GM10266 (cell line): ENCODE measurements around the gene MYO15A.

Experiments used
- DNase-seq: peaks from one replicate; pipeline ENCODE4 v3.0.0; 2012; ENCODE audit errors: extremely low spot score
- TF ChIP-seq, protein P1 (sequence below): IDR thresholded peaks from 2 replicates; pipeline ENCODE4 v1.5.1; 2012; ENCODE audit warnings: mild to moderate bottlenecking, low read depth; ENCODE audit not compliant: control insufficient read depth, insufficient read depth; ENCODE audit errors: missing control alignments

The MYO15A gene

DNA sequence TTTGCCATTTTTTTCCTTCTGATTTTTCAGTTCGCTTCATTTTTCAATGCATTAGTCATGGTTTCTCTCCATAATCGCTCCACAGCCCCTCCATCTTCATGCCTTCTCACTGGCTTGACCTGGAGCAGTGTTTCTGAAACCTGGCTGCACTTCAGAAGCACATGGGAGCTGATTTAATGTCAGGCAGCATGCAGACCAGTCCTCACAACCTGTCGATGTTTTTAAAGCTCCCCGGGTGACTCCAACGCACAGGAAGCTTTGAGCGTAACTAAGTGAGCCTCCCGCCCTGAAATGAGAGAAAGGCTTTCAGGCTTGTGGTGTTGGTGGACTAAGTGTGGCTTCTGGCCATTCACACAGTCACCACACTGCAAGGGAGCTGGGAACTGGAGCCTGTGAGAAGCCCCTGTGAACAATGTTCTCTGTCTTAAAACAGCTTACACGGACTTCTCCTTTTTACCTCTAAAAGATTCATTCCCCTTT is 37.7 kb upstream of the MYO15A start:
- TF ChIP-seq, protein P1, sequence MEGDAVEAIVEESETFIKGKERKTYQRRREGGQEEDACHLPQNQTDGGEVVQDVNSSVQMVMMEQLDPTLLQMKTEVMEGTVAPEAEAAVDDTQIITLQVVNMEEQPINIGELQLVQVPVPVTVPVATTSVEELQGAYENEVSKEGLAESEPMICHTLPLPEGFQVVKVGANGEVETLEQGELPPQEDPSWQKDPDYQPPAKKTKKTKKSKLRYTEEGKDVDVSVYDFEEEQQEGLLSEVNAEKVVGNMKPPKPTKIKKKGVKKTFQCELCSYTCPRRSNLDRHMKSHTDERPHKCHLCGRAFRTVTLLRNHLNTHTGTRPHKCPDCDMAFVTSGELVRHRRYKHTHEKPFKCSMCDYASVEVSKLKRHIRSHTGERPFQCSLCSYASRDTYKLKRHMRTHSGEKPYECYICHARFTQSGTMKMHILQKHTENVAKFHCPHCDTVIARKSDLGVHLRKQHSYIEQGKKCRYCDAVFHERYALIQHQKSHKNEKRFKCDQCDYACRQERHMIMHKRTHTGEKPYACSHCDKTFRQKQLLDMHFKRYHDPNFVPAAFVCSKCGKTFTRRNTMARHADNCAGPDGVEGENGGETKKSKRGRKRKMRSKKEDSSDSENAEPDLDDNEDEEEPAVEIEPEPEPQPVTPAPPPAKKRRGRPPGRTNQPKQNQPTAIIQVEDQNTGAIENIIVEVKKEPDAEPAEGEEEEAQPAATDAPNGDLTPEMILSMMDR = no peak
- DNase-seq = peak; percentile 39

DNA sequence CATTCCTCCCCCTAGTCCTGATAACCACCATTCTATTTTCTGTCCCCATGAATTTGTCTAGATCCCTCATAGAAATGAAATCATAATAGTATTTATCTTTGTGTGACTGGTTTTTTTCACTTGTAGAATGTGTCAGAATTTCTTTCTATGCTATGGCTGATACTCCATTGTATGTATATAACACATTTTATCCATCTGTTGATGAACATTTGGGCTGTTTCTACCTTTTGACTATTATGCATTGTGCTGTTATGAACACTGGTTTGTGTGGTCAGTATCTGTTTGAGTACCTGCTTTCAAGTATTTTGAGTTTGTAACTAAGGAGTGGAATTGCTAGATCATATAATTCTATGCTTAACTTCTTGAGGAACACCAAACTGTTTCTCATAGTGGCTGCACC is 36.8 kb upstream of the MYO15A start:
- no peak for DNase-seq
- TF ChIP-seq, protein P1 = no peak

DNA sequence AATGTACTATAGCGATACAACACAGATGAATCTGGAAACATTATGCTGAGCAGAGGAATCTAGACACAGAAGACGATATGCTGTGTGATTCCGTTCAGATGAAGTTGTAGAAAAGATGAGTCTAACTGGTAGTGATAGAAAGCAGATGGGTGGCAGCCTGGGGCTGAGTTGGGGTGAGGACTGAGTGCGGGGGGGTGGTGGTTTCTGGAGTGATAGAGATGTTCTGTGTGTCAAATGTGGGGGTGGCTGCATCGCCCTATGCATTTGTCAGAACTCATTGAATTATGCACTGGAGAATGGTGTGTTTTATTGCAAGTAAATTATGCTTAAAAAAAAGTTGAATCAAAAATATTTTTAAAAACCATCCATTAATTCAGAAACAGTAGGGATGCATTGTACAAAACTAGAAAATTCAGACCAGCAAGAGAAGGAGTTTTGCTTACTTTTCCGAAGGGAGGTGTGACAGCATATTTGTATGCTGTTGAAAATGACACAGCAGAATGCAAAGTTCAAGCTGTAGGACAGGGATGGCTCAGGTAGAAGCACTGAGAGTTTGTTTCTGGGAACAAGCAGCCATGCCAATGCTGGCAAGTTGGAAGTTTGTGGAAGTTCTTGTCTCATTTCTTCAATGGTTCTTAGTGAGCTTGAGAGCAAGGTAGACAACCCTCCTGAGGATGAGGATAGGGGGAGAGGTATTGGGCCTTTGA is 33.8 kb upstream of the MYO15A start:
- TF ChIP-seq, protein P1 = no peak
- DNase-seq = no peak

DNA sequence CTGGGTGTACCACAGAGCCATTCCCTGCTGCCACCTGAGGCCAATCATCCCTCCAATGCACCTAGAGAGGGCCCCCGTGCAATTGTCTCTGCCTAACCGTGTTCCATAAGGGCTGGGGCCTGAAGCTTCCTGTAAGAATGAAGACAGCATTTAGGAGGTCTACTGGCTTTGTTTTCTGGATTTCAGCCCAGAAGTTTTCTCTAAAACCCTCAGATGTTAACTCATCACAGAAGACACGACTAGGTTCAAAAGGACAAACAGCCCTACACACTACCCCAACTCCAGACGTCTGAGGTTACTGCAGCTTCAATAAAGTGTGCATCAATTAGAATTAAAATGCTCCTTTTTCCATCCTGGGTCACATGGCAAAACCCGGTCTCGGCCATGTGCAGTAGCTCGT is 31.6 kb upstream of the MYO15A start:
- TF ChIP-seq, protein P1 = no peak
- no peak for DNase-seq

DNA sequence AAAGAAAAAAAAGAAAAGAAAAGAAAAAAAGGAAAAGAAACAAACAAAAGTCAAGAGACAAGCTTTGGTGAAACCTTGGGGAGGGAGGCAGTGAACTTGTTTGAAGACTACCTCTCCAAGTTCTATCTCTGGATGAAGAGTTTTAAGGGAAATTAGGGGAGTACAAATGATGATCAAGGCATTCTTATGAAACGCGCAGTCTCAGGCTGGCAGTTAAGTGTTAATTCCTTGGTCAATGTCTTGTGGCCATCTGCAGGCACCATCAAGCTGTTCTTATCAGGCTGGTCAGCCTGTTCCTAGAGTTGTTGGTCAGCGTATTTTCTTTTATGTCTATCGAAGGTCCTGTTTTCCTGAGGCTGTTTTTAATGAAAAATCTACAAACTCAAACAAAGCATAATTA is 29.0 kb upstream of the MYO15A start:
- no peak for DNase-seq

DNA sequence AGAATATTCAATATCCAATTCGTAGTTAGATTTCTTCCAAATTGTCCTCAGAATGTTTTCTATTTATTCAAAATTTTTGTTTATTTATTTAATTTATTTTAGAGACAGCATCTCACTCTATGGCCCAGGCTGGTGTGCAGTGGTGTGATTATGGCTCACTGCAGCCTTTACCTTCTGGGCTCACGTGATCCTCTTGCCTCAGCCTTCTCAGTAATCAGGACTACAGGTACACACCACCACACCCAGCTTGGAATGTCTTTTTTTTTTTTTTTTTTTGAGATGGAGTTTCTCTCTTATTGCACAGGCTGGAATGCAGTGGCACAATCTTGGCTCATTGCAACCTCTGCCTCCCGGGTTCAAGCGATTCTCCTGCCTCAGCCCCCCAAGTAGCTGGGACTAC is 24.3 kb upstream of the MYO15A start:
- TF ChIP-seq, protein P1 = no peak
- DNase-seq = no peak

More for the DNA sequence above, 29.0 kb upstream of the MYO15A start:
- TF ChIP-seq, protein P1 = no peak

DNA sequence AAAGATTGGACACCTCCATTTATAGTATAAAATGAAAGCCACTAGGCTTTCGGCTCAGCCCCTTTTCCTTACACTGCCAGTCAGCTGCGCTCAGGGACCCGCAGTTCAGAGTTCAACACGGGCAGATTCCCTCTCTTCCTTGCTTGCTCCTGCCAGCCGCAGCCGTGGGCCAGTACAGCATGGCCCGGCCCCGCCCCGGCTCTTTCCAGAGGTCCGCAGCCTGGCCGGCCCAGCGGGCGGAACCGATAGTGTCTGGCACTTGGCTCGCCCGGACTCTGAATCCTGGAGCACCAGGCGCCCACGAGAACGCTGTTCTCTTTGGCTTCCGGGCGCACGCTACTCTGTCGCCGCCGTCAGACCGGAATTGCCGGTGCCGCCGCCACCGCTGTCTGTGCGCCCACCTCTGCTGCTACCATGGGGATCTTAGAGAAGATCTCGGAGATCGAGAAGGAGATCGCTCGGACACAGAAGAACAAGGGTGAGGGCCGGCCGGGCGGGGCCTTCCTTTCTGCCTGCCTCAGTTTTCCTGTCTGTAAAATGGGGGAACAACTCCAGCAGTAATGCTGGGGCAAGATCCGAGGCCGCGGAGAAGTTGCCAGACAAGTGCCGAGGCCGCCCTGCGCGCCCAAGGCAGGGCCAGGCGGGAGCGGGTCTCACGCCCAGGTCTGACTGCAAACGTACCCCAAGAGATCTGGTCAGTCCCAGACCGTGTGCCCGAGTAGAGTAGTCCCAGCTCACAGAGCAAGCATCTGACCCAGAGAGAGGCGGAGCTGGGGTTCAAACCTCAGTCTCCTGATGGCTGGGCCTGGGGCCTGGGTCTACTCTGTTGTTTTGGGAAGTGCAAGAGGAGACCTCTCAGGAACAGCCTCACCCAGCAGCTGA is 20.7 kb upstream of the MYO15A start, which contains the start of gene DRG2:
Gene DRG2, plus strand, starts transcription at position 339 of the 882 bp plus-strand sequence. Its CDS starts 76 bp downstream, at position 415.
- peak; percentile 86 for DNase-seq
- TF ChIP-seq, protein P1 = no peak
